ENCODE data around the gene BET1L.
"Not testable (repeated sequence)": the region's sequence is repeated elsewhere in the genome, so short reads cannot be mapped to it uniquely, and the experiment has no call there.

BET1L gene

GRCh38 chr11:201966-202365, 5.2 kb downstream of the BET1L start:
- no peak for DNase-seq (ENCODE audit: low read depth)
- H3K4me3 ChIP-seq (ENCODE audit: low read depth, low read length): no peak overlapping the region

- no peak for DNase-seq (ENCODE audit: low read depth)
- H3K4me3 ChIP-seq (ENCODE audit: low read depth, low read length): no peak overlapping the region
These were observed 6.8 kb downstream of the BET1L start for GRCh38 chr11:200224-201003.

- no peak for DNase-seq (ENCODE audit: low read depth)
- no peak overlapping the region for H3K4me3 ChIP-seq (ENCODE audit: low read depth, low read length)
These were observed 7.4 kb downstream of the BET1L start for GRCh38 chr11:199782-200181.

GRCh38 chr11:199004-199581, 8.1 kb downstream of the BET1L start:
- no peak for DNase-seq (ENCODE audit: low read depth)
- no peak overlapping the region for H3K4me3 ChIP-seq (ENCODE audit: low read depth, low read length)

GRCh38 chr11:198236-198806, 8.9 kb downstream of the BET1L start:
- DNase-seq (ENCODE audit: low read depth): no peak
- no peak overlapping the region for H3K4me3 ChIP-seq (ENCODE audit: low read depth, low read length)

GRCh38 chr11:197741-198235, 9.4 kb downstream of the BET1L start:
- DNase-seq (ENCODE audit: low read depth): no peak

GRCh38 chr11:196786-197731, 10.1 kb downstream of the BET1L start:
- DNase-seq (ENCODE audit: low read depth): no peak
- no peak overlapping the region for H3K4me3 ChIP-seq (ENCODE audit: low read depth, low read length)

More at GRCh38 chr11:197741-198235, 9.4 kb downstream of the BET1L start:
- H3K4me3 ChIP-seq (ENCODE audit: low read depth, low read length): no peak overlapping the region

- H3K4me3 ChIP-seq (ENCODE audit: low read depth, low read length); DNase-seq (ENCODE audit: low read depth): not testable (repeated sequence)
These were observed 13.7 kb downstream of the BET1L start for GRCh38 chr11:193481-193880.

- not testable (repeated sequence) for H3K4me3 ChIP-seq (ENCODE audit: low read depth, low read length); DNase-seq (ENCODE audit: low read depth)
These were observed 14.5 kb downstream of the BET1L start, which contains the start of gene SCGB1C1 for GRCh38 chr11:192674-193128. SCGB1C1 (plus strand) TSS chr11:193078; CDS start chr11:193100, 22 bp downstream.

- not testable (repeated sequence) for DNase-seq (ENCODE audit: low read depth); H3K4me3 ChIP-seq (ENCODE audit: low read depth, low read length)
These were observed 15.4 kb downstream of the BET1L start for GRCh38 chr11:191490-192478.

- not testable (repeated sequence) for DNase-seq (ENCODE audit: low read depth); H3K4me3 ChIP-seq (ENCODE audit: low read depth, low read length)
These were observed 16.7 kb downstream of the BET1L start for GRCh38 chr11:190546-190945.

GRCh38 chr11:189843-190311, 17.3 kb downstream of the BET1L start:
- not testable (repeated sequence) for DNase-seq (ENCODE audit: low read depth); H3K4me3 ChIP-seq (ENCODE audit: low read depth, low read length)

- not testable (repeated sequence) for DNase-seq (ENCODE audit: low read depth); H3K4me3 ChIP-seq (ENCODE audit: low read depth, low read length)
These were observed 17.9 kb downstream of the BET1L start for GRCh38 chr11:189200-189783.

GRCh38 chr11:180242-180641, 27.0 kb downstream of the BET1L start:
- DNase-seq (ENCODE audit: low read depth): not testable (repeated sequence)

More at GRCh38 chr11:180242-180641, 27.0 kb downstream of the BET1L start:
- not testable (repeated sequence) for H3K4me3 ChIP-seq (ENCODE audit: low read depth, low read length)

All from skeletal muscle cell (primary cell).